OCI-LY7 (cell line): ENCODE measurements around the gene TMEM209. TPM values are rescaled to one million over a fixed set of nuclear protein-coding genes. Genes with fewer than 3 reads are reported as not detected.

Experiments used
- BruUV-seq: library from RNA; stranded (reverse); fragments of 400-500 nt; replicated peaks from 2 replicates; lab custom pipeline; 2021; lab: Mats Ljungman, UMichigan
- CTCF ChIA-PET: fragments of 300-600 bp; sonication (Branson Sonifier 250); formaldehyde crosslinking; loops from one replicate; lab custom pipeline; 2022; ENCODE audit warnings: antibody characterized with exemption; ENCODE audit not compliant: unreplicated experiment; lab: Charles Lee
- POLR2A ChIA-PET: fragments of 300-600 bp; sonication (Branson Sonifier 250); formaldehyde crosslinking; loops from one replicate; lab custom pipeline; 2022; ENCODE audit warnings: antibody characterized with exemption; lab: Charles Lee
- DNase-seq: peaks from one replicate; pipeline ENCODE4 v3.0.0-alpha.2; 2015; ENCODE audit warnings: low spot score
- H2AFZ ChIP-seq: fragments of 200-600 bp; sonication (generic), shearing (Covaris generic); 2 replicates; pipeline ENCODE4 v1.6.1; 2014; ENCODE audit warnings: mild to moderate bottlenecking, antibody characterized with exemption, low read length, moderate library complexity
- H3K27ac ChIP-seq: fragments of 200-600 bp; sonication (generic); 2 replicates; pipeline ENCODE4 v1.5.1; 2014; ENCODE audit warnings: mixed run types, low read depth, mild to moderate bottlenecking, moderate library complexity, low read length, inconsistent platforms; ENCODE audit not compliant: poor library complexity, severe bottlenecking
- H3K36me3 ChIP-seq: fragments of 200-600 bp; sonication (generic); 2 replicates; pipeline ENCODE4 v1.6.1; 2014; ENCODE audit warnings: mild to moderate bottlenecking, antibody characterized with exemption, low read length, moderate library complexity, mixed read lengths; ENCODE audit not compliant: insufficient read depth
- H3K4me1 ChIP-seq: fragments of 200-600 bp; sonication (generic); 2 replicates; pipeline ENCODE4 v1.5.1; 2014; ENCODE audit warnings: mild to moderate bottlenecking, low read length; ENCODE audit not compliant: insufficient read depth, poor library complexity, severe bottlenecking
- H3K4me2 ChIP-seq: fragments of 200-600 bp; sonication (generic); 2 replicates; pipeline ENCODE4 v1.6.1; 2014; ENCODE audit warnings: mild to moderate bottlenecking, low read length
- H3K4me3 ChIP-seq: fragments of 200-600 bp; sonication (generic); 2 replicates; pipeline ENCODE4 v1.5.1; 2014; ENCODE audit warnings: mild to moderate bottlenecking, low read depth, low read length; ENCODE audit not compliant: poor library complexity, severe bottlenecking
- H3K79me2 ChIP-seq: fragments of 200-600 bp; sonication (generic); 2 replicates; pipeline ENCODE4 v1.6.1; 2016; ENCODE audit warnings: low read depth, mild to moderate bottlenecking, low read length, moderate library complexity, mixed read lengths; ENCODE audit not compliant: insufficient read depth
- H3K9me2 ChIP-seq: fragments of 200-600 bp; sonication (generic); 2 replicates; pipeline ENCODE4 v1.6.1; 2016; ENCODE audit warnings: mild to moderate bottlenecking, low read length, mixed read lengths; ENCODE audit not compliant: insufficient read depth
- H3K9me3 ChIP-seq: fragments of 200-600 bp; sonication (generic); 2 replicates; pipeline ENCODE4 v1.6.1; 2014; ENCODE audit warnings: mild to moderate bottlenecking, mixed run types, low read length, mixed read lengths
- H4K20me1 ChIP-seq: fragments of 200-600 bp; sonication (generic); 2 replicates; pipeline ENCODE4 v1.6.1; 2014; ENCODE audit warnings: mild to moderate bottlenecking, antibody characterized with exemption, low read length, moderate library complexity, mixed read lengths; ENCODE audit not compliant: insufficient read depth
- EZH2phosphoT487 ChIP-seq: fragments of 200-600 bp; sonication (generic); IDR thresholded peaks from 2 replicates; pipeline ENCODE4 v1.6.1; 2018; ENCODE audit warnings: low read depth, borderline replicate concordance, mild to moderate bottlenecking, mixed run types, antibody characterized with exemption, low read length, moderate library complexity, mixed read lengths
- intact Hi-C: fragments of 100-400 bp; cut with micrococcal nuclease; formaldehyde crosslinking; loops from one replicate; pipeline ENCODE4 v1.10.0; 2022; ENCODE audit not compliant: unreplicated experiment
- total RNA-seq, 2 experiments: library from RNA; depleted of rRNA in 1 of 2; stranded (reverse); fragments of >200 nt in 1 of 2; shearing (Covaris generic) in 1 of 2; gene quantifications; 2 replicates each; pipeline ENCODE4 v1.2.3, GENCODE V29; 2014 to 2022
- TF ChIP-seq, protein P1 (sequence below): fragments of 200-600 bp; sonication (generic); conservative IDR thresholded peaks from 2 replicates; pipeline ENCODE4 v1.5.1; 2014; ENCODE audit warnings: mild to moderate bottlenecking, antibody characterized with exemption, low read length, moderate library complexity, mixed read lengths

Gene TMEM209
- total RNA-seq, 2 experiments from 2014 or later: 18.1 to 37.9 TPM

DNA sequence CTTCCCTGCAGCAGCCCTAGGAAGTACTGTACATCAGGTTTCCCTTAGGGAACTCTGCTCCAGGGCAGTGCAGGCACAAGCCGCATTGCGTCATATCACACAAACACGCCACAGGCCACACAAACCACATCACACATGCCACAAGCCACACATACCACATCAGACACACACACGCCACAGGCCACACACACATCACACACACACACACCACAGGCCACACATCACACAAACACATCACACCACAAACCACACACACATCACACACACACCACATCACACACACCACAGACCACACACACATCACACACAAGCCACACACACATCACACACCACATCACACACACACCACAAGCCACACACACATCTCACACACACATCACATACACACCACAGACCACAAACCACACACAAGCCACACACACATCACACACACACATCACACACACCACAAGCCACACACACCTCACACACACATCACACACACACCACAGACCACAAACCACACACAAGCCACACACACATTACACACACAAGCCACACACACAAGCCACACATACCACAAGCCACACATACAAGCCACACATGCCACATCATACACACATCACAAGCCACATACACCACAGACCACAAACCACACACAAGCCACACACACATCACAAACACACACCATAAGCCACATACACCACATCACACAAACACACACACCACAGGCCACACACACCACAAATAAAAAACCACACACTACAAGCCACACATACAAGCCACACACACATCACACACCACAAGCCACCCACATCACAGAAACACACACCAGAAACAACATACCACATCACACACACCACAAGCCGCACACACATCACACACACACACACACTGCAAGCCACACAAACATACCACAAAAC lies 53.4 kb downstream of the TMEM209 start:
- no peaks in the 10 kb centered on the region for H3K79me2 ChIP-seq
- H3K4me2 ChIP-seq: no peak overlapping the region
- 0 out of 2 replicates have a peak, but pooled peaks cover 5% of the 10 kb centered on the region for H3K9me3 ChIP-seq
- no peak for TF ChIP-seq EZH2phosphoT487
- TF ChIP-seq, protein P1, sequence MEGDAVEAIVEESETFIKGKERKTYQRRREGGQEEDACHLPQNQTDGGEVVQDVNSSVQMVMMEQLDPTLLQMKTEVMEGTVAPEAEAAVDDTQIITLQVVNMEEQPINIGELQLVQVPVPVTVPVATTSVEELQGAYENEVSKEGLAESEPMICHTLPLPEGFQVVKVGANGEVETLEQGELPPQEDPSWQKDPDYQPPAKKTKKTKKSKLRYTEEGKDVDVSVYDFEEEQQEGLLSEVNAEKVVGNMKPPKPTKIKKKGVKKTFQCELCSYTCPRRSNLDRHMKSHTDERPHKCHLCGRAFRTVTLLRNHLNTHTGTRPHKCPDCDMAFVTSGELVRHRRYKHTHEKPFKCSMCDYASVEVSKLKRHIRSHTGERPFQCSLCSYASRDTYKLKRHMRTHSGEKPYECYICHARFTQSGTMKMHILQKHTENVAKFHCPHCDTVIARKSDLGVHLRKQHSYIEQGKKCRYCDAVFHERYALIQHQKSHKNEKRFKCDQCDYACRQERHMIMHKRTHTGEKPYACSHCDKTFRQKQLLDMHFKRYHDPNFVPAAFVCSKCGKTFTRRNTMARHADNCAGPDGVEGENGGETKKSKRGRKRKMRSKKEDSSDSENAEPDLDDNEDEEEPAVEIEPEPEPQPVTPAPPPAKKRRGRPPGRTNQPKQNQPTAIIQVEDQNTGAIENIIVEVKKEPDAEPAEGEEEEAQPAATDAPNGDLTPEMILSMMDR: no peak
- POLR2A ChIA-PET: interaction anchor here (1.0 kb wide), 1 partner anchor 19 kb away, joined by 3 read pairs; no protein-coding TSS in a partner anchor
- H3K4me1 ChIP-seq: peaks cover 32% of the 10 kb centered on the region
- DNase-seq: no peak
- H2AFZ ChIP-seq: no peak overlapping the region
- H3K9me2 ChIP-seq: no peaks in the 10 kb centered on the region
- H3K27ac ChIP-seq: peak overlapping the region; percentile 4
- BruUV-seq: no TSS peak
- intact Hi-C loops: loop anchor here (2.0 kb wide), 1 partner anchor 81 kb away; the partner anchor contains the start of gene KLHDC10
- no peaks in the 10 kb centered on the region for H4K20me1 ChIP-seq
- H3K4me3 ChIP-seq: no peak overlapping the region
- no peaks in the 10 kb centered on the region for H3K36me3 ChIP-seq
- CTCF ChIA-PET: no interaction called here

DNA sequence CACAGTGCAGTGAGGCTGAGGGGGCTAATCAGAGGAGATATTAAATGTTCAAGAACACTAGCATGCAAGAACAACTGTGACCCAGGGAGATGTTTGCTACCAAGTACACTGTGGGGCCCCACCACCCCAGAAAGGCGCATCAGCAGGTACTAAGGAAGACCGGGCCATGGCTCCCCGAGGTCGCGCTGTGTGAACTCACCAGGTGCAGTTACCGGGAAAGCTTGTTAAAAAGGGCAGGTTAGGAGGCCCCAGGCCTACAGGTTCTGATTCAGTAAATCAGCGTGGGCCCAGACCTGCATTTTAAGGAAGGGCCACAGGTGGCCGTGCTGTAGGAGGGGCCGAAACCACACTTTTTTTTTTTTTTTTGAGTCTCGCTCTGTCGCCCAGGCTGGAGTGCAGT lies 54.6 kb downstream of the TMEM209 start:
- POLR2A ChIA-PET: interaction anchor here (0.6 to 0.7 kb wide), 2 partner anchors 49 to 52 kb away, joined by 3 read pairs; no protein-coding TSS in a partner anchor
- no TSS peak for BruUV-seq

More for the DNA sequence above, 54.6 kb downstream of the TMEM209 start:
- peak overlapping the region; percentile 69; the same call in 1 of the 2 replicates for H2AFZ ChIP-seq
- peak overlapping the region; percentile 45; the same call in 1 of the 2 replicates for H3K4me2 ChIP-seq
- intact Hi-C loops: loop anchor here (2.0 kb wide), 1 partner anchor 80 kb away; the partner anchor contains the start of gene KLHDC10
- TF ChIP-seq, protein P1: no peak
- TF ChIP-seq EZH2phosphoT487: no peak
- no peak overlapping the region for H3K4me3 ChIP-seq
- H4K20me1 ChIP-seq: no peaks in the 10 kb centered on the region
- CTCF ChIA-PET: no interaction called here
- H3K27ac ChIP-seq: peak overlapping the region; percentile 77
- no peaks in the 10 kb centered on the region for H3K9me2 ChIP-seq
- 0 out of 2 replicates have a peak, but pooled peaks cover 5% of the 10 kb centered on the region for H3K9me3 ChIP-seq
- no peaks in the 10 kb centered on the region for H3K79me2 ChIP-seq
- H3K4me1 ChIP-seq: peaks cover 32% of the 10 kb centered on the region
- DNase-seq: peak; percentile 80
- H3K36me3 ChIP-seq: no peaks in the 10 kb centered on the region
